ENCODE measurements around the gene ODAD2.

DNA sequence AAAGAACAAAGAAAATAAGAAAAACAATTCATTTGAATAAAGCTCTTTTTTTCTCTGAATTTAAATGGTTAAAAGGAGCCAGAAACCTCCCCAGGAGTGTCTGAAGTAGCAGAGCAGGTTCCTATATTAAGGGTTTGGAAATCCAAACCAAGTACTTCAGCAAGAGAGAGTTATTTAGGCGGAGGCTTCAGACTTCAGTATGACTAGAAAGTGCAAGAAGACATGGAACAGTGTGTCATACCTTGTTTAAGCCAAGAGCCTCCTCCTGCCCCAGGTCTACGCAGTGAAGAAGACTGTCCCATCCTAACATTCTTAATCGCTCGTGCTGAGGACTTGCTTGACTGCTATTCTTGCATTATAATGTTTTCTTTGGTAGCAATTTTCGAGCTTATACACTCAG, 51.3 kb downstream of the ODAD2 start:
- TF ChIP-seq, protein P1, sequence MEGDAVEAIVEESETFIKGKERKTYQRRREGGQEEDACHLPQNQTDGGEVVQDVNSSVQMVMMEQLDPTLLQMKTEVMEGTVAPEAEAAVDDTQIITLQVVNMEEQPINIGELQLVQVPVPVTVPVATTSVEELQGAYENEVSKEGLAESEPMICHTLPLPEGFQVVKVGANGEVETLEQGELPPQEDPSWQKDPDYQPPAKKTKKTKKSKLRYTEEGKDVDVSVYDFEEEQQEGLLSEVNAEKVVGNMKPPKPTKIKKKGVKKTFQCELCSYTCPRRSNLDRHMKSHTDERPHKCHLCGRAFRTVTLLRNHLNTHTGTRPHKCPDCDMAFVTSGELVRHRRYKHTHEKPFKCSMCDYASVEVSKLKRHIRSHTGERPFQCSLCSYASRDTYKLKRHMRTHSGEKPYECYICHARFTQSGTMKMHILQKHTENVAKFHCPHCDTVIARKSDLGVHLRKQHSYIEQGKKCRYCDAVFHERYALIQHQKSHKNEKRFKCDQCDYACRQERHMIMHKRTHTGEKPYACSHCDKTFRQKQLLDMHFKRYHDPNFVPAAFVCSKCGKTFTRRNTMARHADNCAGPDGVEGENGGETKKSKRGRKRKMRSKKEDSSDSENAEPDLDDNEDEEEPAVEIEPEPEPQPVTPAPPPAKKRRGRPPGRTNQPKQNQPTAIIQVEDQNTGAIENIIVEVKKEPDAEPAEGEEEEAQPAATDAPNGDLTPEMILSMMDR (conservative IDR thresholded peaks at IDR 0.05) = no peak
- no peak for TF ChIP-seq EZH2 (IDR thresholded peaks at IDR 0.05; ENCODE audit: low read depth)
